Stimulated activated CD4-positive, alpha-beta T cell treated with anti-CD3 and anti-CD28 coated beads, Interleukin-1b, Interleukin-23, amount 100 ng/mL, for 48 hours (primary cell): ENCODE data around the gene COX7A2L.
"Not testable (repeated sequence)": the region's sequence is repeated elsewhere in the genome, so short reads cannot be mapped to it uniquely, and the experiment has no call there.

Experiments used
- DNase-seq: peaks from one replicate; pipeline ENCODE4 v3.0.0-alpha.2; 2020

The COX7A2L gene

GRCh38 chr2:42360890-42361727 is at the start of gene COX7A2L:
Gene COX7A2L (minus strand): TSS chr2:42361217. CDS start chr2:42361161, 56 bp downstream.
- peak; percentile 96 for DNase-seq

DNA sequence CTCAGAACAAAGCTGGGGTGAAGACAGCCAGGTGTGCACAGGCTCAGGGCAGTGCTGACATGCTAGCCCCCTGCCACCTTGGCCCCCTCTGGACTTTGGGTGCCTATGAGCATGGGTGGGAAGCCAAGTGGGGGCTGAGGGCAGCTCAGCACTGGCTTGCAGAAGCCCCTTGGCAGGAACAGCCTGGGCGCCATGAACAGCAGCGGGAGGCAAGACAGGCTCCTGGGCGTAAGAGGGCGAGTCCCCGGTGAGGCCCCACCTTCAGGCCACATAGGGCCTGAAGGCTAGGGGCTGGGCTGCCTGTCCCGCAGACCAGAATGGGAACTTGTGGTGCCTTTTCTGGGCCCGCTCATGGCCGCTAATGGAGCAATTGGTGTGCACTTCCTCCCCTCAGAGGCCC is 47.0 kb upstream of the COX7A2L start:
- no peak for DNase-seq

- no peak for DNase-seq
These were observed 46.5 kb upstream of the COX7A2L start for GRCh38 chr2:42407476-42407875.

GRCh38 chr2:42404676-42405075 is 43.7 kb upstream of the COX7A2L start:
- no peak for DNase-seq

- DNase-seq = no peak
These were observed 40.8 kb upstream of the COX7A2L start for GRCh38 chr2:42401773-42402172.

GRCh38 chr2:42398052-42398451 is 37.0 kb upstream of the COX7A2L start:
- DNase-seq = not testable (repeated sequence)

GRCh38 chr2:42393320-42393719 is 32.3 kb upstream of the COX7A2L start:
- DNase-seq = not testable (repeated sequence)

- DNase-seq = no peak
These were observed 31.2 kb upstream of the COX7A2L start for GRCh38 chr2:42392191-42392590.

DNA sequence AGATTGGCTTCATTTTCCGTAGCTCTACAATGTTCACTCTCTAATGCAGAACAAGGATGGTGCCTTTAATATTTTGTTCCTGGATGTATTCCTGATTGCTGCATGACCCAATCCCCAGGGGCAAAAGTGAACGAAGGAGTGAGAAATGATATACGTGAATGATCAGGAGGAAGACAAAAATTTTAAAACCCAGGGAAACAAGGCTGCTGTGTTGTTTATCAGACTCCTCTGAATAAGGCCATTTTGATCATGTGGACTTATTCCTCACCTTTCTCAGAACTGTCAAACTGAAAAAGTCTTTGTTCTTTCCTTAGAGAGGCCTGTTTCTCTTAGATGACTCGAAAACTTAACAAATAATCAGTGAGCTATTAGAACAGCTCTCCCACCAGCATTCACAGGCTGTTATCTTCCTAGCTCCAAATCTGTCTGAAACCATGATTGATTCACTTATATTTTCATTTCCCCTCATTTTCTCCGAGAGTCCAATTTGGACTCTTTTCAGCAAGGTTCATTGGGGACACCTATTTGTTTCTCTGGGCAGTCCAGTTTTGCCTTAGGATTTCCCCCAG is 29.5 kb upstream of the COX7A2L start:
- no peak for DNase-seq

DNA sequence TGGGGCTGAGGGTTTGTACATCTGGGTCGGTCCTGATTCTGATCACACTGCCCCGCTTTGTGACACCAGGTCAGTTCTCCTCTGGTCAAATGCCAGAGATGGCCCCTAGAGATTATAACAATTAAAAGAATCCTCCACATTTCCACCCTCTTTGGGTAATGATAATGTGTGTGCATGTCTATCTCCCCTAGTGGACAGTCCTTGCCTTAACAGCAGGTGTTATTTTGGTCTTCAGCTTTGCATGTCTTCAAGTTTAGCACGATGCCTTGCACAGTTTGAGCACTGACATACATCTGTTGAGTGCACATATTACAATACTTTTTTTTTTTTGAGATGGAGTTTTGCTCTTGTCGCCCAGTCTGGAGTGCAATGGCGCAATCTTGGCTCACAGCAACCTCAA is 25.7 kb upstream of the COX7A2L start:
- DNase-seq = no peak

- DNase-seq = no peak
These were observed 24.2 kb upstream of the COX7A2L start for GRCh38 chr2:42385225-42385624.

GRCh38 chr2:42383855-42384530 is 23.0 kb upstream of the COX7A2L start:
- DNase-seq = no peak

GRCh38 chr2:42382144-42382543 is 21.1 kb upstream of the COX7A2L start:
- DNase-seq = no peak

DNA sequence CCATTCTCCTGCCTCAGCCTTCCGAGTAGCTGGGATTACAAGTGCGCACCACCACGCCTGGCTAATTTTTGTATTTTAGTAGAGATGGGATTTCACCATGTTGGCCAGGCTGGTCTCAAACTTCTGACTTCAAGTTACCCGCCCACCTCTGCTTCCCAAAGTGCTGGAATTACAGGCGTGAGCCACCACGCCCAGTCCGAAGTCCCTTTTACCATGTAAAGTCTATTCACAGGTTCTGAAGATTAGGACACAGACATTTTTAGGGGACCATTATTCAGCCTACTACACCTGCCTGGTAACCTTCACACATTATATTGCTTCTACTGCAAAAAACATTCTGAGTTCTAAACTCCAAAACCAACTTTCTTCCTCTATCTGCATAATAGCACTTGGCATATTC is 19.0 kb upstream of the COX7A2L start:
- DNase-seq = not testable (repeated sequence)

DNA sequence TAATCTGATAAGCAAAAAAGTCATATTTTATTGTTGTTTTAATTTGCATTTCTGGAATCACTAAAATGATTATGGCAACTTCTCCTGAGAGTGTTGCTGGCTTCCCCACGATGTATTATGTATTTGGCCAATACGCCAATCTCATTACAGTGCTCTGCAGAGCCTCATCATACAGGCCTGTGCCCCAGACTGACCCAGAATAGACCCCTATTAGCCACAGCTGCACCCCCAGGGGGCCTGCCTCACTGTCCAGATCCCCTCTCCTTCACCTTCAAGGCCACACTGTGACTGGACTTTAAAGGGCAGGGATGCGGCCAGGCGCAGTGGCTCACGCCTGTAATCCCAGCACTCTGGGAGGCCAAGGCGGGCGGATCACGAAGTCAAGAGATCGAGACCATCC is 17.4 kb upstream of the COX7A2L start:
- no peak for DNase-seq

DNA sequence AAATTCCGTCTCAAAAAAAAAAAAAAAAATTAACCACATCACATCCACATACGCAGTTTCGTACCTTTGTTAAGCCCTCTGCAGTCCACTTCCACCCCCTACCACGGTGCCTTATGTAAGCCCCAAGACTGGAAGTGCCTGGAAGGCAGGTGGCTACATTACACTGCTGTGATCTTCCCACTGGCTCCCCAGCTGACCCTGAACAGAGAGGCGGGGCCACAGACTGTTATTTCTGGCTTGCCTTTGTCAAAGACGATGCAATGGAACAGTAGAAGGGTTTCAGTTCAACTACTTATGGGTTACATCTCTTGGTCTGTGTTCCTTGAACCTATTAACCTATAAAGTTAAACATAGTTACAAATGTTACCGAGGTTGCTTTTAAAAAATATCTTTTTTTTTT is 15.7 kb upstream of the COX7A2L start:
- DNase-seq = no peak

DNA sequence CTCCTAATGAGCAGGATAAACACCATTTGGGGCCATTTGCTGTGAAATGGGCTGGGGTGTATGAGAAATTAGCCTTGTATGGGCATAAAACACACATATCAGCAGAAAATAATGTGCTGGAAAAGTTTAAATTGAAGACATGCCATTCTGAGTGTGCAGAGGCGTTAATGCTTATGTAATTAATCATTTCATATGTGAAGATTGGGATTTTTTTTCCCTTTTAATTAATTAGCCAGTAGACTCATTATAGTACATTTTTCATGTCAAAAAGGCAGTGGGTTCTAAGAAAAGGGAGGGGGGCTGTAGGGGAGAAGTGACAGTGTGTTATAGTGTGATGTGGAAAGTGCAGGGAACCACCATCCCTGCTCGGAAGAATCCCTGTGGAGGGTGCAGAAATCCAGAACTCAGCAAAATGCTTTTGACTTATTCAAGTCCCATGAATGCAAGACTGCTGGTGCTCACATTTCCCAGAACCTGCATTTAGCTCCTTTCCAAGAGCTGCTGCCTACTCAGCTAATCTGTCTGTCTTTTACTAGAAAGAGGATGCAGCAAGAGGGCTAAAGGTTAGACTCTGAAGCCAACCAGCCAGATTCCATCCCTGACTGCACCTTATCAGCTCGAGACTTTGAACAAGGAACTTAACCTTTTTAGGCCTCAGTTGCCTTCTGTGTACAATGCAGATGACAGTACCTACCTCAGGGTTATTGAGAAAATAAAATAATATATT is 11.6 kb upstream of the COX7A2L start:
- DNase-seq = no peak

- DNase-seq = no peak
These were observed 10.8 kb upstream of the COX7A2L start for GRCh38 chr2:42371611-42372473.

DNA sequence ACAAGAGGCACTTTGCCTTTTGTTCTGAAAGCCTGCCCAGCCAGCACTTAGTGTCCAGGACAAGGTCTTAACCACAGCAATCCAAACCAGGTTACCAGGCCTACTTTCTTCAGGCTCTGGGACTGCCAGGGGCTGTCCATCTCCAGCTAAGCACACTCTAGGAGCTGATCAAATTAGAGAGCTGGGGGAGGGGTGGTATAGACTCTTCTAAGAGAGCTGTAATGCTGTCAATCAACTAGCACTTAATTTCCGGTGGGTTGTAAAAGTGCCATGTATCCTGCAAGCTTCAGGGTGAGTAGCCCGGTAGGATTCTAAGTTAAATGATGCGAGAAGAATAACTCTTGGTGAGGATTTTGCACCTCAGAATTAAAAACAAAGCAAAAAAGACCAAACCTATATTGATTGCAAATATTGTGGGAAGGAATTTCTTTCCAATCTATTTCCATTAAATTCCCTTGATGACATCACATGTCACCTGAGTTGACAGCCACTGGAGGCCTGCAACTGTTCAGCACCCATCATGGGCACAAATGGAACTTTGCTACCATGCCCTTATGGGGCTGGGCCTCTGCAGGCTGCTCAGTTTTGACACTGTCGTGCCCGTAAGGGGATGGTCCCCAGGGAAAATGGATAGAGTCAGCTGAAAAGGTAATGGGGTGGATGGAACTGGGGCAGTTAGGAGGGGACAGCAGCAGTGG is 8.7 kb upstream of the COX7A2L start:
- no peak for DNase-seq

DNA sequence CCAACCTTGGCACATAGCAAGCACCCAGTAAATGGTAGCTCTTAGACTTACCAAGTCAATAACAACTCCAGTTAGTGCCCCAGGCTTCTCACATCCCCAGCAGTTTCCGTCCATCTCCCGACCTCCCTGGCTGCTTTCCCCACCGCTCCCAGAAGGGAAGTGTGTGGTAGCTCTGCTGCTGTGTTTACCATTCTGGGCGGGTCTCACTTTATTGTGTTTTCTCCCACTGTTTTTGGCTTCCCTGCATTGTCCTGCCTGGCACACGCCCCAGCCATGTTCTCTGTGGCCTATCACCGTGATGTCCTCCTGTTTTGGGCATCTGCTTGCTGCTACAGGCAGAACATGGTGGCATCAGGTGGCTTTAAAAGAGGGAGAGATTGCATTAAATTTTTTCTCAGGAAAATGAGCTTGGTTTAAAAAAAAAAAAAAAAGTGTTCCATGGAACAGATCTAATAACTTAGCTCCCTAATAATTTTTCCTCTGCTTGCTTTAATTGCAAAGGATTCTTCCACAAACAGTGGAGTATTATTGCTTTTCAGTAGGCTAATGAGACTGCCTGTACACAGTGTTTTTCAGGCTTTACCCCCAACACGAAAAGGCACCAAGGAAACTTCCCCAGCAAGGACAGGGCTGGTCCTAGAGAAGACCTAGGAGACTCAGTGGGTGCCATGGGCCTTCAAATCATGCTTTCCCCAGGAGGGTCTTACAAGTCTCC is 8.0 kb upstream of the COX7A2L start:
- DNase-seq = no peak

- no peak for DNase-seq
These were observed 6.8 kb upstream of the COX7A2L start for GRCh38 chr2:42367835-42368234.
